HG02759 (cell line): ENCODE results near the gene MARVELD2.
"Not testable (repeated sequence)": the region's sequence is repeated elsewhere in the genome, so short reads cannot be mapped to it uniquely, and the experiment has no call there.

Experiments
- ATAC-seq: cut with Tn5 transposase; IDR thresholded peaks from one replicate; pipeline ENCODE4 v1.9.1; 2021; ENCODE audit warnings: mild to moderate bottlenecking, moderate library complexity; ENCODE audit not compliant: unreplicated experiment

The MARVELD2 gene

GRCh38 chr5:69449511-69449910 is 34.6 kb downstream of the MARVELD2 start:
- ATAC-seq: no peak

DNA sequence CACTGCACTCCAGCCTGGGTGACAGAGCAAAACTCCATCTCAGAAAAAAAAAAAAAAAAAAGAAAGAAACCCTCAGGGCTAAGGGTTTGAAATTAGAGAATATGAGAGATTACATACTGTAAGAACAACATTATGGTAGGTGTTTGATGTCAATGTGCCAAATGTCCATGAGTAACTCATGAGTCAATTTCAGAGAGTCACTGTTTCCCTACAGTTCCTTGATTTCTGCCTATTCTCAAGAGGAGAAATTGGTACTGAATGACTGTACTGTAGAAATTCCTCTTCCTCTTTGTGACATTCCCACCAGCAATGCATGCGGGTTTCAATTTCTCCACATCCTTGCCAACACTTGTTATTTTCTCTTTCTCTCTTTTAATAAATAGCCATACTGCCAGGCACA is 35.2 kb downstream of the MARVELD2 start:
- no peak for ATAC-seq

GRCh38 chr5:69450527-69450926 is 35.6 kb downstream of the MARVELD2 start:
- not testable (repeated sequence) for ATAC-seq

DNA sequence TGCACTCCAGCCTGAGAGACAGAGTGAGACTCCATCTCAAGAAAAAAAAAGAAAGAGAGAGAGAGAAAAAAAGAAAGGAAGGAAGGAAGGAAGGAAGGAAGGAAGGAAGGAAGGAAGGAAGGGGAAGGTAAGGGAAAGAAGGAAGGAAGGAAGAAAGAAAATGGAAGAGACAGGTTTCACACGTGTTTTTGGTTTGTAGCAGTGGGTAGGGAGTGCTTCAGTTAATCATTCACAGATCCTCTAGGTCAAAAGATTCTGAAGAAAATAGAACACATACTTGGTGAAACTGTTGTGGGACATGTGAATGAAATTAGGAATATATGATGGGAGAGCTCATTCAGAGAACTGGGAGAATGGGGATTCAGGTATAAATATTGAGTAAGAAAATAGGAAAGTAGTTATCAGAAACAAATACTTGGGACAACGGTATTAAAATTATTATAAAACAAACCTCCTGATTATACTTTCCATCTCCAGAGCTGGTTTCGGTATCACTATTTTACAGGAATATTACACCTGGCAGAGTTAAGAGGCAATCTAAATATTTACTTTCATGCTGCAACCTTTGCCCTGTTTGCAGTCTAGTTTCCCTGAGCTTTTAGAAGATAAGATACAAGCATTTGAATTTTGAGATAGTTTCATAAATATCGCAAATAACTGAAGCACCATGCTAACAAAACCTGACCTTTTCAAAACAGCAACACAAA is 37.2 kb downstream of the MARVELD2 start:
- no peak for ATAC-seq

GRCh38 chr5:69453487-69453886 is 38.6 kb downstream of the MARVELD2 start:
- not testable (repeated sequence) for ATAC-seq

DNA sequence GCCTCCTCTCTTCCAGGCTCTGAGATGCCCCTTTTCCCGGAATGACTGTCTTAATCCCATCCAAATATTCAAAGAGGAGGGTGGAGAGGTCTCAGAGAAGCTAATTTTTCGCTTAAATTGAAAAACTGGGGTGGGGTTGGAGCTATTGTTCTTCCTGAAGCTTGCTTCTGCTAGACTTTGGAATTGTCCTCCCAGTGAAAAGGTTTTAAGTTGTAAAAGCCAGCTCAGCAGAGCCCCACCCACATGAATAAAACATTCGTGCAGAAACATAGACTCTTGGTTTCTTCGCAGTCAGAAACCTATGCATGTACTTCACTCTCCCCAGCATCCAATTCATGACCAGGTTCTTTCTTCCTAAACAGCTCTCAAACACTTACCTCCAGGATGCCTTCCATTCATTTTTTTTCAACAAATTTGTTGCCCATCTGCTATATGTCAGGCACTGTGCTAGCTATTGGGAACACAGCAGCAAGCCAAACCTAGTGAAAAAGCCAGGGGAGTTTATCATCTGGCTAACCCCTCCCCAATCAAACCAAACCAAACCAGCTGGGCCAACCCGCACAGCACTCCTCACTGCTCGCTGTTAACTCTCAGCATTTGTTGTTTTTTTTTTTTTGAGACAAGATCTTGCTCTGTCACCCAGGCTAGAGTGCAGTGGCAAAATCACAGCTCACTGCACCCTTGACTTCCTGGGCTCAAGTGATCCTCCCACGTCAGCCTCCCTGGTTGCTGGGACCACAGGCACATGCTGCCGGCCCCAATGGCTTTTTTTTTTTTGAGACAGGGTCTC is 39.7 kb downstream of the MARVELD2 start:
- no peak for ATAC-seq

- ATAC-seq: not testable (repeated sequence)
Measured at GRCh38 chr5:69455428-69455988, 40.6 kb downstream of the MARVELD2 start.

DNA sequence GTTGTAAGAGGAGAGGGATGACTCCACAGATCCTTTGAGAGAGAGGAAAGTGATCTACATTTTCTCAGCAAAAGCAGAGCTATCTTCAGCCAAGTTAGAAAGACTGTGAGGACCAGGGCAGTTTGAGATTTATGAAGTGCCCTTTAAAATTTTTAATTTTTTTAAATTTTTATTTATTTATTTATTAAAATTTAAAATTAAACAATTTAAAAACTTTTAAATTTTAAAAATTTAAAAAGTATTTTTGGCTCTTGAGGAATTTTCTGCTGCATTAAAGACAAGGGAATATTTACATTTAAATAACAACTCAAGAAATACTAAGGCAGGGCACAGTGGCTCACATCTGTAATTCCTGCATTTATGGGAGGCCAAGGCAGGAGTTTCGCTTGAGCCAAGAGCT is 47.3 kb downstream of the MARVELD2 start:
- no peak for ATAC-seq

DNA sequence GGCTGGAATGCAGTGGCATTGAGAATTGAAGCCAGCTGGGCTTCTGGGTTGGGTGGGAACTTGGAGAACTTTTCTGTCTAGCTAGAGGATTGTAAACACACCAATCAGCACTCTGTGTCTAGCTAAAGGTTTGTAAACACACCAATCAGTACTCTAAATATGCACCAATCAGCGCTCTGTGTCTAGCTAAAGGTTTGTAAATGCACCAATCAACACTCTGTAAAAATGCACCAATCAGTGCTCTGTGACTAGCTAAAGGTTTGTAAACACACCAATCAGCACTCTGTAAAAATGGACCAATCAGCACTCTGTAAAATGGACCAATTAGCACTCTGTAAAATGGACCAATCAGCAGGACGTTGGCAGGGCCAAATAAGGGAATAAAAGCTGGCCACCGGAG is 51.5 kb downstream of the MARVELD2 start:
- ATAC-seq: not testable (repeated sequence)

DNA sequence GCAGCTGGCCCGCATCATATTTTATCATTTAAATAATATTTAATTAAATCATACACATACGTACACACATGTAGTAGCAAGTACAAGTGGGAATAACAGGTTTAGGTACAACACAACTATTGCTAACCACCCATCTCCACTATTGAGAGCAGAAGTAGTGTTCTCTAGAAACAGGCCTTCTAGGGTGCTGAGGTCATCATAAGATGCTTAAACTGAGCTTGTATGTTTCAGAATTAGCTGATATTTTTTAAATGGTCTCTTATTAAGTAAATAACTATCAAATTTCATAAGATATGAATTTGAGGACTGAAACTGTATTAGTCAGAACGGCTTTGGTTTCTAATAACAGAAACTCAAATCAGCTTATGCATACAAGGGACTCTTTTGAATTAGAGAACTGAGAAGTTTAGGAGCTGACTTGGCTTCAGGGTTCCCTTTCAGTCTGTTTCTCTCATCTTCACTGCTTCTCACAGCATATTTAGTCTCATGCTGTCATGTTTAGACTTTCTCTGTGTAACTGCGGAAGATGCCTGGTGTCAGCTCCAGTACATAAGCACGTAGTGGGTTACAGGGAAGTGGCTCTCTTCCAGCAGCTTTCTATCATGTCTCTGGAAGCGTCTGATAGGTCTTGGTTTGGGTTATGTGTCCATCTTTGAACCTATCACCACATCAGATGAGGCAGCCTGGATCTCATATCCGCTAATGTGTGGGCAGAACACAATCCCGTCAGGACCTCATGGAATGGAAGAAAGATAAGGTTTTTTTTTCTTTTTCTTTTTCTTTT is 52.7 kb downstream of the MARVELD2 start:
- peak; percentile 90 for ATAC-seq

- ATAC-seq: no peak
Measured at GRCh38 chr5:69468631-69469030, 53.7 kb downstream of the MARVELD2 start.

- ATAC-seq: not testable (repeated sequence)
Measured at GRCh38 chr5:69471516-69471915, 56.6 kb downstream of the MARVELD2 start.

DNA sequence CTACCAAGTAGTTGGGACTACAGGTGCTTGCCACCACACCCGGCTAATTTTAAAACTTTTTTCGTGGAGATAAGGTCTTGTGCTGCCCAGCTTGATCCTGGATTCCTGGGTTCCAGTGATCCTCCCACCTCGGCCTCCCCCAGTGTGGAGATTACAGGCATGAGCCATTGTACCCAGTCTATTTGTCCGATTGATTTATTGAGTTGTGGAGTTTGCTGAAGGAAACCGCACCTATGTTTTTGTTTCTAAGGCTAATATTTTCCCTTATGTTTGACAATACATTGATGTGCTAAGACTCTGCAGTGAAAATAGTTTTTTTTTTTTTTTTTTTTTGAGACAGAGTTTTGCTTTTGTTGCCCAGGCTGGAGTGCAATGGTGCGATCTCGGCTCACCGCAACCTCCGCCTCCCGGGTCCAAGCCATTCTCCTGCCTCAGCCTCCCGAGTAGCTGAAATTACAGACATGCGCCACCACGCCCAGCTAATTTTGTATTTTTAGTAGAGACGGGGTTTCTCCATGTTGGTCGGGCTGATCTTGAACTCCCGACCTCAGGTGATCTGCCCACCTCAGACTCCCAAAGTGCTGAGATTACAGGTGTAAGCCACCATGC is 57.7 kb downstream of the MARVELD2 start:
- ATAC-seq: not testable (repeated sequence)

DNA sequence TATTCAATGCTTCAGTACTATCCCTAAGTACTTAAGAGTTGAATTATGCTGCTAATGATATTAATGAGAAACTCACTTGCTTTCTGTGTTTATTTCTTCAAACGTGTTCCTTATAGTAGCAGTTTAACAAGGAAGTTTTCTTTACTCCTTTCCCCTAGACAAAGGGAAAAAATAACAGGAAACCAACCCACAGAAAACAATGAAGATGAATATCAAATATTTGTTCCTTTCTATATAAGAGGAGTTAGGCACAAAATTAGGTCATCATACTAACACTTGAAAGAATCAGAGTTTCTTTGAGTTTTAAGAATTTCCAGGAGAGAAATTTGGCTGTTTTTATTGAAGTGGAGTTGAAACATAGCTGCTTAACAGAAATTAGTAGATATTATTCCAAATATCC is 62.3 kb downstream of the MARVELD2 start:
- no peak for ATAC-seq

GRCh38 chr5:69478296-69478695 is 63.4 kb downstream of the MARVELD2 start:
- ATAC-seq: not testable (repeated sequence)

- no peak for ATAC-seq
Measured at GRCh38 chr5:69484891-69485290, 70.0 kb downstream of the MARVELD2 start.

- no peak for ATAC-seq
Measured at GRCh38 chr5:69485471-69485870, 70.6 kb downstream of the MARVELD2 start.

DNA sequence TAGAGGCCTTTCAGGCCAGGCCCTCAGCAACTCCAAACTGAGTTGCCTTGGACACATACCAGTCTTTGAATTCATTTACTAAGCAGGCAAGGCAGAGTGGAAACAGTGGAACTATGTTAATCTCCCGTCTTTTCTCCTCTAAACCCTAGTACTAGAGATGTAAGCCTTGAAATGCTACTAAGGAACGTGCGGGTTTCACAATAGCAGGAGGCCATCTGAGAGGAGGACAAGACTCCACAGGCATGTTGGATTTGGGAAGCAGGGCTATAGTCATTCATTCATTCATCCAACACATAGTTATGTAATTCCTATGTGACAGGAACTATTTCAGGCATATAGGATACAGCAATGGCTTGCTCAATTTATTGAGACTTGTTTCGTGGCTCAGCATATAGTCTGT is 74.3 kb downstream of the MARVELD2 start:
- ATAC-seq: no peak

- no peak for ATAC-seq
Measured at GRCh38 chr5:69491027-69491426, 76.1 kb downstream of the MARVELD2 start.

DNA sequence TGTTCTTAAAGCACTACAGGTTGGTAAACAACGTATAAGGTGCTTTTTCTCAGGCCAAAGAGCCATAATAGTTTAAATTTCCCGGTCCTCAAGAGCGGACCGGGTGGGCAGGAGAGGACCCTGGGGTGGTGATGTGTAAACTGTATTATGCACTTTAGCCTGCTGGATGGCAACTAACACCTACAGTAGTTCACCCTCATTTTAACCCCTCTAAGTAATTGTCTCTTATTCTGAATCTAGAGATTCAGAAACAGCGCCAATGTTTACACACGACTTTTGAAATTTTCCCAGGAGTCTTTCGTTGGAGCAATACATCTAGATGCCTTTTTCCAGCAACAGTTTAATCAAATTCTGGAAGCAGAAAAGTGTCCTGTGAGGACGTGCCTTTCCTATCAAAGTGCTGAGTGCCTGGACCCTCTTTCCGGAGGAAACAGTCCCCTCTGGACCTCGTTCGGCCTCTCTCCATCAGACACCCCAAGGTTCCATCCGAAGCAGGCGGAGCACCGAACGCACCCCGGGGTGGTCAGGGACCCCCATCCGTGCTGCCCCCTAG is 77.0 kb downstream of the MARVELD2 start:
- ATAC-seq: no peak
